GM10266 (cell line): ENCODE data around the gene PLEKHG4B.

Experiments used
- DNase-seq: peaks from one replicate; pipeline ENCODE4 v3.0.0; 2012; ENCODE audit errors: extremely low spot score
- TF ChIP-seq, protein P1 (sequence below): IDR thresholded peaks from 2 replicates; pipeline ENCODE4 v1.5.1; 2012; ENCODE audit warnings: mild to moderate bottlenecking, low read depth; ENCODE audit not compliant: control insufficient read depth, insufficient read depth; ENCODE audit errors: missing control alignments

The PLEKHG4B gene

GRCh38 chr5:119486-120097 is 27.6 kb downstream of the PLEKHG4B start:
- TF ChIP-seq, protein P1, sequence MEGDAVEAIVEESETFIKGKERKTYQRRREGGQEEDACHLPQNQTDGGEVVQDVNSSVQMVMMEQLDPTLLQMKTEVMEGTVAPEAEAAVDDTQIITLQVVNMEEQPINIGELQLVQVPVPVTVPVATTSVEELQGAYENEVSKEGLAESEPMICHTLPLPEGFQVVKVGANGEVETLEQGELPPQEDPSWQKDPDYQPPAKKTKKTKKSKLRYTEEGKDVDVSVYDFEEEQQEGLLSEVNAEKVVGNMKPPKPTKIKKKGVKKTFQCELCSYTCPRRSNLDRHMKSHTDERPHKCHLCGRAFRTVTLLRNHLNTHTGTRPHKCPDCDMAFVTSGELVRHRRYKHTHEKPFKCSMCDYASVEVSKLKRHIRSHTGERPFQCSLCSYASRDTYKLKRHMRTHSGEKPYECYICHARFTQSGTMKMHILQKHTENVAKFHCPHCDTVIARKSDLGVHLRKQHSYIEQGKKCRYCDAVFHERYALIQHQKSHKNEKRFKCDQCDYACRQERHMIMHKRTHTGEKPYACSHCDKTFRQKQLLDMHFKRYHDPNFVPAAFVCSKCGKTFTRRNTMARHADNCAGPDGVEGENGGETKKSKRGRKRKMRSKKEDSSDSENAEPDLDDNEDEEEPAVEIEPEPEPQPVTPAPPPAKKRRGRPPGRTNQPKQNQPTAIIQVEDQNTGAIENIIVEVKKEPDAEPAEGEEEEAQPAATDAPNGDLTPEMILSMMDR = no peak
- no peak for DNase-seq

GRCh38 chr5:121432-121831 is 29.5 kb downstream of the PLEKHG4B start:
- no peak for DNase-seq
- TF ChIP-seq, protein P1 = no peak

GRCh38 chr5:125815-126214 is 33.8 kb downstream of the PLEKHG4B start:
- TF ChIP-seq, protein P1 = no peak

DNA sequence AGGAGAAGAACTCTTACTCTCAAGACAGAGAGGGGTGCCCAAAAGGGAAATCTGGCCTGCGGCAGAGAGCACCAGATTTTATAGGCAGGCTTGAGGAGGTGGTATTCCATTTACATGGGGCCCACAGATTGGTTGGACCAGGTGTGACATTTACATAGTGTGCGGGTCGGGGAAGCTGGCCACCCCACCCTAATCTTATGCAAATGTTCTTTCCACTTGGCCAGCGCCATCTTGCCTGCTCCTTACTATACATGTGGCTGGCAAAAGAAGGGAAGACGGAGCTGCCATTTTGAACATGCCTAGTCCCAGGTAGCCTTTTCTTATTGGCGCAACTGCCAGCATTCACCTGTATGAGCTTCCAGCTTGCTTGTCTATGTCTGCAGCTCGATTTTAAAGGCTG is 34.8 kb downstream of the PLEKHG4B start:
- DNase-seq = no peak
- TF ChIP-seq, protein P1 = no peak

More at GRCh38 chr5:125815-126214, 33.8 kb downstream of the PLEKHG4B start:
- DNase-seq = no peak

- TF ChIP-seq, protein P1 = no peak
- DNase-seq = no peak
Measured at GRCh38 chr5:127886-128285, 35.9 kb downstream of the PLEKHG4B start.

DNA sequence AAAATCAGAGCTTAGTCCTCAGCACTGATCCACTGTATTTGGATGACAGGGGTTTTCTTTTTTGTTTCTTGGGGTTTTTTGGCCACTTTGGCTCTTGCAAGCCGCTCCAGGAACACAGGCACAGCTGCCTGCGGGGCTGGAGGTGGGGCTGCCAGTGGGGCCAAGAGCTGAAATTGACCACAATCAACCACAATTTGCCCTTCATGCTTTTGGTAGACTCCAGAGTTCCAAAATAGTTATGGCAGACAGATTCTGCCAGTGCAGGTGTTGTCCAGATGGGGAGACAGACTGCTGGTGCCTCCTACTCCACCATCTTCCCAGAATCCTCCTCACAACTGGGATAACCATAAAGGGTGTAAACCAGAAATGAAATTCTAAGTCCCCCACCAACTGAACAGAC is 36.5 kb downstream of the PLEKHG4B start:
- TF ChIP-seq, protein P1 = no peak
- DNase-seq = no peak

DNA sequence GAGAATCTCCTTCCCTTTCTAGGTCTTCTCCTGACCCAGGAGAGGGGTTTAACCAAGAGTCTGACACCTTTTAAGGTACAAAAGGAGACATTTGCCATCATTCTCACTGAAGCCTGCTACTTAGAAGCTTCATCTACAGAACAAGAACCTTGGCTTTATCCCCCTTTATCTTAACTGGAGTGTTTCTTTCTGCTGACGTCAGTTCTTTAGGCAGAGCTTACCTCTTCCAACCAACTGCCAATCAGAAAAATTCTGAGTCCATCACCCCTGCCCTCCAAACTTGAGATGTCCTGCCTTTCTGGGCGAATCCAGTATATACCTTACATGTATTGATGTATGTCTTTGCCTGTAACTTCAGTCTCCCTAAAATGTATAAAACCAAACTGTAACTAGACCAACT is 37.2 kb downstream of the PLEKHG4B start:
- TF ChIP-seq, protein P1 = no peak
- DNase-seq = no peak
